GM12892 (cell line): ENCODE data around the gene MAPK6.
A peak's percentile ranks its signal among the peaks of the same experiment; 100 is the strongest.
"Not testable (repeated sequence)": the region's sequence is repeated elsewhere in the genome, so short reads cannot be mapped to it uniquely, and the experiment has no call there.

Experiments used
- DNase-seq: peaks from one replicate; pipeline ENCODE4 v3.0.0; 2011; ENCODE audit not compliant: insufficient read length
- FAIRE-seq: peaks from 2 replicates; lab custom pipeline; 2011; peaks lifted over from hg19 to GRCh38; lab: Jason Lieb, UNC
- POLR2A ChIP-seq: IDR thresholded peaks from 2 replicates; pipeline ENCODE4 v1.6.1; 2011; ENCODE audit warnings: low read depth, low read length, control low read depth
- POLR2AphosphoS5 ChIP-seq: IDR thresholded peaks from 2 replicates; pipeline ENCODE4 v1.6.1; 2011; ENCODE audit warnings: low read depth, low read length, control low read depth
- TAF1 ChIP-seq: IDR thresholded peaks from 2 replicates; pipeline ENCODE4 v1.6.1; 2011; ENCODE audit warnings: low read depth, mild to moderate bottlenecking, control low read depth, low read length, borderline replicate concordance

The MAPK6 gene

DNA sequence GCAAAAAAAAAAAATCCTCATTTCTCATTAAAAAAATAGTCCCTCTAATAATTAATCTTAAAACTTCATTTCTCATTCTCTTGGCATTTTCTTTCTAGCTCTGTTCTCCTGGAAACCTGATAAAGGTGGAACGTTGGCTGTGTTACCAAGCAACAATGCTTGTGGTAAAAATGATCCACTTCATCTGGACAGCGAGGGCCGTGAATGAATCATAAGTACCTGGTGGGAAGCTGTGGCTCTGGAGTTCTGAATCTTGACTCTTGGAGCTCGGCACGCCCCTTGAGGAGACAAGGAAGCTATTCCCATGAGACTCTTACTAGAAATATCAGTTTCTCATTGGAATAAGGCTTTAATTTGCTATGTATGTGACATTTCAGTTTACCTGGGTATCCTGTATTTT is 61.0 kb downstream of the MAPK6 start:
- FAIRE-seq: no peak
- TF ChIP-seq TAF1: no peak
- no peak for TF ChIP-seq POLR2A
- no peak for TF ChIP-seq POLR2AphosphoS5
- DNase-seq: no peak

DNA sequence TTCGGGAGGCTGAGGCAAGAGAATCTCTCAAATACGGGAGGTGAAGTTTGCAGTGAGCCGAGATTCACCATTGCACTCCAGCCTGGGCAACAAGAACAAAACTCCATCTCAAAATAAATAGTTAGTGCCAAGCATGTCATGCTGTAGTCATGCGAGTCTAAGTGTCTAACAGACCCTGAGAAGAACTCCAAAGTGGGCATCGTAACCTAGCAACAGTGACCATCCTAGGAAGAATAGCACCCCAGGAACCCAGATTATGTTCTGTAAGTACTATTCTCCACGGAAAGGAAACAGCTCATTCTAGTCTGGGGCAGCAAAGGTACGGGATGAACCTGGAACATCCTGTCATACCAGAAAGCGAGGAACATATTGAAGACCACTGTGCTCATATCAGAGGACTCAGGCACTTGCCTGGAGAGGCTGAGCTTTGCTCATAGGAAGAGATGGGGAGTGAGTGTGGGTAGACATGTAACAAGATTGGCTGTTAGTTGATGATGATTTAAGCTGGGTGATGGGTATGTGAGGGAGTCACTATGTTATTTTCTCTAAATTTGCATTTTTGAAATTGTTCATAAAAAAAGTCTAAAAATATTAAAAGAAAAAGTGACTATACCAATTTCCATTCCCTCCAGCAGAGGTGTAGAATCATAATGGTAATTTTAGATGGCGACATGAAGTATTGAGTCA is 61.8 kb downstream of the MAPK6 start:
- TF ChIP-seq POLR2A (no peak), TAF1 (no peak), POLR2AphosphoS5 (no peak)
- no peak for FAIRE-seq
- DNase-seq: no peak

DNA sequence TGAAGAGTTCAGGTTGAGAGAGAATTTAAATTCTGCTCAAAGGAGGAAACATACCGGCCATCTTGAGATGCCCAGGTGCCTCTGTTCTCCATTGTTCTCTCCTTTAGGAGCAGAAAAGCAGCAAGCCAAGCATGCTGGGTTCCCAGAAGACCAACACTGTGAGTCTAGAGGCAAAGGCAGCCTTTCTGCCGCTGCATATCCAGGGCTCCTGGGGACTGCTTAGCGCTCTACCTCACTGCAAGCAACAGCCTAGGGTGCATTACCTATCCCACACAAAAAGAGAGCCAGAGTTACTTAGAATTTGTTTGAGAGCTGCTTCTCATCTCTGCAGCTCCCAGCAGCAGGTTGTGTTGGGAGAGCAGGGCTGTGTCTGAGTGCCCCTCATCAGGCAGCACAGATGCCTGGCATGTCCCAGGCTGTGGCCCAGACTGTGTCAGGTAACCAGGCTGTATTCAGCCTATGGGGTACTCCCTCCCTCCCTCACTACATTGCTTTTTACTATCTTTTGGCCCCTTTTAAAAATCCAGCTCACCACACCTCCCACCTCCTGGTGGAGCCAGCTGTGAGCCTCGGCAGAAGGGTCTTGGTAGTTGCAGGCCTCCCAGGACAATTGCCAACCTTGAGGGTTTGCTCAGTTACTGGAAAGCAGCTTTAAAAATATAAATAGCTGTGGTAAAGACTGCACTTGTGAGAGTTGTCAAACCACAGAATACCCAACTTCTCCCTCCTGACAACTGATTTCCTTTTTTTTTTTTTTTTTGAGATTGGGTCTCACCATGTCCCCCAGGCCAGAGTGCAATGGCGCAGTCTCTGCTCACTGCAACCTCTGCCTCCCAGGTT is 63.4 kb downstream of the MAPK6 start:
- DNase-seq: no peak
- FAIRE-seq: peak; percentile 84
- no peak for TF ChIP-seq TAF1
- TF ChIP-seq POLR2AphosphoS5: no peak
- TF ChIP-seq POLR2A: no peak

DNA sequence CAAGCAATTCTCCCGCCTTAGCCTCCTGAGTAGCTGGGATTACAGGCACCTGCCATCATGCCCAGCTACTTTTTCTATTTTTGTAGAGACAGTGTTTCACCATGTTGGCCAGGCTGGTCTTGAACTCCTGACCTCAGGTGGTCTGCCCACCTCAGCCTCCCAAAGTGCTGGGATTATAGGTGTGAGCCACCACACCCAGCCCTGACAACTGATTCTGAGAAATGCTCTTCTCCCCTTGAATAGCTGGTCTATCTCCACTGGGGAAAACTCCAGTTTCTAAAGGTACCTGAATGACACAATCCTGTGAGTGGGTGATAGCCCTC is 64.0 kb downstream of the MAPK6 start:
- DNase-seq, FAIRE-seq: not testable (repeated sequence)

DNA sequence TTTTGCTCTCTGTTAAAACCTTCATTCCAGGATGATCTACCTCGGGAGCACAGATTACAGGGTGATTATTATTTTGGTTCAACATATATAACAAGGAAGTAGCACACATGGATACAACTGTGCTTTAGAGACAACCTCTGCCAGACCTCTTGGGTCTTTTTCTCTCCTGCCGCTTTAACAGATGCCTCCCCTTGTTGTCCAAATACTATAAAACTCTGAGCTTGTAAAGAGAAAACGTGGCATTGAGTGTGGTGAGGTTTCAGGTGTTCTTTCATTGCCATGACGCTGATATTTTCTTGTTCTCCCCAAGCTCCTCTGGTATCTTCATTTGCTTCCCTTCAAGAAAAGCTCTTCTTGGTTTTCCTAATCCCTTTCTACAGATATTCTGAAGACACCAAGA is 64.6 kb downstream of the MAPK6 start:
- no peak for DNase-seq
- FAIRE-seq: no peak
- TF ChIP-seq POLR2AphosphoS5 (no peak), TAF1 (no peak), POLR2A (no peak)

DNA sequence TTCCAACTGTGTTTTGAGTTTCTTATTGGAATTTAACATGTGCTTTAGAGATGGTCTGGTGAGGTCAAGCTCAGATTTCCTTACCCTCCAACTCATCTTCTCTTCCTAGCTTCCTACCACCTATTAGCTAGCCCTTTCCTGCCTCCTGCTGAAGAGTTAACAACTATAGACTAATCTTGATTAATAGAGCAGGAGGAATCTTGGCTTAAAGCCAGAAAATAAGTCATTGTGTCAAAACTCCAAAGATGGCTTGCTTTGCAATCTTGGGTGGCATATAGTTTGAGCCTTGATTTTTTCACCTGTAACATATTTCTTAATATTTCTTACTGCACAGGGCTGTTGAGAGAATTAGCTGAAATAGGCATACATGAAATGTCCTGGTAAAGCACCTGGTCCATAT is 66.3 kb downstream of the MAPK6 start:
- TF ChIP-seq POLR2AphosphoS5: no peak
- no peak for TF ChIP-seq TAF1
- no peak for DNase-seq
- no peak for FAIRE-seq

DNA sequence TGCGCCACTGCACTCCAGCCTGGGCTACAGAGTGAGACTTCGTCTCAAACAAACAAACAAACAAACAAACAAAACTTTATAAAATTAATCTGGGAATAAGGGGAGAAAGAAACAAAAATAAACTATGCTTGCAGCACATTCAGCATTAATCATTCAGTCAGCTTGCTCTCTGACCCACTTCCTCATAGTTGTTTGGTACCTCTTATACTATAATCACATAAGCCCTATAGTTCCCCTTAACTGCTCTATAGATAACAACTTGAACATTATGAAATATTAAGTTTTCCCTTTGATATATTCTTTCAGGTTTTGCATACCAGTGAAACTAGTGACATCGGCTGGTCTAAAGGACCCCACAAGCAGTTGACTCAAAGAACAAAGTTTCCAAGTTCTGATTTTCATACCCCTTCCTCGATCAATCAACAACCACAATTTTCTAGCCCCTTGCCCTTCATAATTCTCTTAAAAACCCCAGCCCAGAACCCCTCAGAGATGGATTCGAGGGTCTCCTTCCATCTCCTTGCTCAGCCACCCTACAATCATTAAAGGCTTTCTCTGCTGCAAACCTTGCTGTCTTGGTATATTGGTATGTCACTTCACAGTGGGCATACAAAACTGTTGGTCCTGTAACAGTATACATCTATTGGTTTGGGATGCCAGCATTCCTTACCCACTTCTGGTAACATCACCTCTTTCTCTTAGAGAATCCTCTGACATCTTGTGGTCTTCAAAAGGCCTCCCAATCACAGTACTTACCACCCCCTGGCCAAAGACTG is 67.2 kb downstream of the MAPK6 start:
- no peak for FAIRE-seq
- no peak for DNase-seq
- no peak for TF ChIP-seq TAF1
- no peak for TF ChIP-seq POLR2A
- no peak for TF ChIP-seq POLR2AphosphoS5

DNA sequence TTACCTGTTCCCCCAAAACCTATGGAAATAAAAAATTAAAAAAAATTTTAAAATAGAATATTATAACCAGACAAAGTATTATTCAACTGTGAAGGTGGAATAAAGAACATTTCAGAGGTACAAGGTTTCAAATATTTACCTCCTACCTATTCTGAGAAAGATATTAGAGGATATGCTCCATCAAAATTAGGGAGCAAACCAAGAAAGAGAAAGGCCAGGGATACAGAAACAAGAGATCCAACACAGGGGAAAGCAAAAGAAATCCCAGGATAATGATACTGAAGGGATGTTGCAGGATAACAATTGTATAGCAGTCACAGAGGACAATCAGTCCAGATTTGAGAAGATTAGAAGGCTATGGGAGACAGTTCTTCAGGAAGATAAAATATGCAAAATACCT is 71.2 kb downstream of the MAPK6 start:
- no peak for DNase-seq
- no peak for FAIRE-seq
- no peak for TF ChIP-seq POLR2AphosphoS5

DNA sequence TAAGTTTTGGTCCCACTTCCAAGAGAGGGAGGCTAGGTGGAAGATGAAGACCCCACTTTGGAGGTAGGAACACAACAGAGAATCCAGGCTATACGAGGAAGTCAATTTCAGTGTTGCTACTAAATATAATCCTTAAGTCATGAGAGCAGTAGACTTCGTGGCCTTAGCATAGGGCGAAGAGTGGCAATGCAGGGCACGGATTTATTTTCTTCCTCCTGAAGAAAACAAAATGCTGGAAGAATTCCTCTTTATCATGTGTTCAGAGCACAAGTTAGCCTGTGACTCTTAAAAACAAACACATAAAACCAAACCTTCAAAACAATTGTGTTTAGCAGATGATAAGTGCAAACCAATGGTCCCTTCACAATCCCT is 74.1 kb downstream of the MAPK6 start:
- TF ChIP-seq TAF1: no peak
- no peak for TF ChIP-seq POLR2A
- TF ChIP-seq POLR2AphosphoS5: no peak
- no peak for DNase-seq
- FAIRE-seq: no peak

DNA sequence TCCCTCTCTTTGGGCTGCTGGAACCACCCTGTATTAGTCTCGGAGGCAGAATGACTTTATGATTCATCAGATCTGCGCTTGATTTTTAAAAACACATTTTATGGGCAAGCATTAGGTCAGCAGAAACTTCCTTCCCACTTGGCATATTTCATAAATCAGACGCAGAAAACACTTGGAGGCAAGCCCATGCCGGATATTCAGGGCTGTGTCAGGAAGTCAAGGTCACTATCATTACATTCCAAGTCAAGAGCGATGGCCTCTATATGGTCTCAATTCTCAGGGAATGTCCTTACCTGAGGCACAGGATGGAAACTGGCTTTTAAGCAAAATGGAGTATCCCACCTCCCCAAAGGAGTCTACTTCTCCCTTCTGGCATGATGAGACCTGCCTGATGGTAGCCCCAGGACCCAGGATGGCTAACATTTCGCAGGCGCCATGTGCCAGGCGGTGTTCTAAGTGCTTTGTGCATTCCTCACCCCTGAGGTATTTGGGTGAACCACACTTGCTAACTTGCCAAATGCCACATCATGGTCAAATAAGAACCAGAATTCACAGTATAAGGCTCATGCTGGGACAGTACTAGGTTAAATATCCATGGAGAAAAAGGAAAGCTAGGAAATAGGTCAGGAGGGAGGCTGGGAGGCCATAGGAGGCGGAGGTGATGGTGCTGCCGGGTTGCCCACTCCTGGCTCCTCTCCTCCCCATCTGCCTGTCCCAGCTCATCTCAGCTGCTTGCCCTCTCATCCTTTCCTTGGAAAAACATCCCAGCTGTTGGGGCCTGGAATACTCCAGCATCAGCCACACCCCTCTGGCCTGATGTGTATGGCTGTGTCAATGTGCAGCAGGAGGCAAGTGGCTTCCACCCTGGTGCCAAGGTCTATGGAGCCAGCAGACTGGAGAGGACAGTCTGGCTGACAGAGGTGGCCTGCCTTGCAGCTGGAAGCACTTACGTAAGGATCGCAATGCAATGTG is 74.8 kb downstream of the MAPK6 start:
- TF ChIP-seq POLR2A (no peak), POLR2AphosphoS5 (no peak), TAF1 (no peak)
- FAIRE-seq: no peak
- DNase-seq: no peak
